Muscle layer of colon (tissue), 2 donors: ENCODE results near the gene PRRX2.
A peak's percentile ranks its signal among the peaks of the same experiment; 100 is the strongest.

Experiments used
- H3K27ac ChIP-seq: one replicate; pipeline ENCODE4 v1.7.0; 2013; ENCODE audit warnings: low read depth, mild to moderate bottlenecking, low read length, moderate library complexity
- H3K27me3 ChIP-seq, 2 donors: one replicate each; pipeline ENCODE4 v1.7.0; 2013; ENCODE audit warnings: low read length in 2 of 2, mild to moderate bottlenecking in 2 of 2; ENCODE audit not compliant: insufficient read depth in 2 of 2, control insufficient read depth in 1 of 2
- H3K36me3 ChIP-seq: one replicate; pipeline ENCODE4 v1.7.0; 2013; ENCODE audit warnings: mild to moderate bottlenecking, low read length; ENCODE audit not compliant: insufficient read depth
- H3K4me1 ChIP-seq: one replicate; pipeline ENCODE4 v1.7.0; 2013; ENCODE audit warnings: mild to moderate bottlenecking, low read length; ENCODE audit not compliant: insufficient read depth
- H3K4me3 ChIP-seq, 2 donors: one replicate each; pipeline ENCODE4 v1.7.0; 2013; ENCODE audit warnings: low read length in 2 of 2, low read depth in 1 of 2, mild to moderate bottlenecking in 1 of 2, moderate library complexity in 1 of 2
- H3K9ac ChIP-seq: one replicate; pipeline ENCODE4 v1.7.0; 2013; ENCODE audit warnings: low read length
- H3K9me3 ChIP-seq: one replicate; pipeline ENCODE4 v1.7.0; 2013; ENCODE audit warnings: mild to moderate bottlenecking, low read length
- donor health status: abdominal sarcoma.
- donor health status: Adenocarcinoma of cecum.

The PRRX2 gene

DNA sequence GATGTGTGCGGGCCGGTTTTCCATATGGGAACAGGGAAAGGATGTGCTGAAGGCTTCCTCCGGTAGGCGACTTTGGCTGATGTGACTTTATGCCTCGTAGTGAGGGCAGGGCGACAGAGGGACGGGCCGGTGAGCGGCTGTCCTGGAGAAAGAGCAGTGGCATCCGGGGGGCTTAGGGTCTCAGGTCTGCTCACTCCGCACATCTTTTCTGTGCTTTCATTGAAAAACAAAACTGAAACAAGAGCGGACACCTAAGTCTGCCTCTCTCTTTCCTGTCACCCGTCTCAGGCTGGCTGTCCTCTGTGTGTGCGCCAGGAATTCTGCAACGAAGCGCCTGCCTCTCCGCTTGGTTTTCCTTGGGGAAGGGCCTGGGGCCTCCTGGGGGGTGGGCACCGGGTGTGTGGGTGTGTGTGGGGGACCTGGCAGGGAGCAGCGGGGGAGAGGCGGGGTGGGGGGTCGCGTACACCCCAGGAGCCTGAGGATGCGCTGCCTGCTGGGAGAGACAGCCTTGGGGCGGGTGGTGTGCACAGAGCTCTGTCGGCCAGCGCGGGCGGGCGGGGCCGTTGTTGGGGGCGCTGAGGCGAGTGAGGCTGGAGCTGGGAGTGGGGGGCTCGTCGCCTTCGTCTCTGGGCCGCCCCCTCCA lies 580 bp upstream of the PRRX2 start:
- peak overlapping the region in 1 of 2 donors; percentile 27 for H3K4me3 ChIP-seq

GRCh38 chr9:129665814-129666520 lies 520 bp downstream of the PRRX2 start:
- Histone ChIP-seq H3K9me3 (no peaks in the 10 kb centered on the region), H3K9ac (no peak overlapping the region), H3K36me3 (no peaks in the 10 kb centered on the region), H3K4me3 (no peak overlapping the region), H3K4me1 (no peaks in the 10 kb centered on the region), H3K27me3 (peaks cover 0 to 27% of the 10 kb centered on the region in 2 donors), H3K27ac (no peak overlapping the region)

More for the DNA sequence above, 580 bp upstream of the PRRX2 start:
- no peaks in the 10 kb centered on the region for H3K4me1 ChIP-seq
- no peaks in the 10 kb centered on the region for H3K9me3 ChIP-seq
- no peak overlapping the region for H3K9ac ChIP-seq
- H3K27ac ChIP-seq: no peak overlapping the region
- H3K36me3 ChIP-seq: no peaks in the 10 kb centered on the region
- H3K27me3 ChIP-seq: peaks cover 0 to 27% of the 10 kb centered on the region in 2 donors

- no peaks in the 10 kb centered on the region for H3K36me3 ChIP-seq
- H3K27me3 ChIP-seq: peaks cover 0 to 27% of the 10 kb centered on the region in 2 donors
- H3K4me3 ChIP-seq: no peak overlapping the region
- H3K9ac ChIP-seq: no peak overlapping the region
- no peaks in the 10 kb centered on the region for H3K9me3 ChIP-seq
- H3K27ac ChIP-seq: no peak overlapping the region
- H3K4me1 ChIP-seq: no peaks in the 10 kb centered on the region
Observed at GRCh38 chr9:129666575-129666974, 1.1 kb downstream of the PRRX2 start.

DNA sequence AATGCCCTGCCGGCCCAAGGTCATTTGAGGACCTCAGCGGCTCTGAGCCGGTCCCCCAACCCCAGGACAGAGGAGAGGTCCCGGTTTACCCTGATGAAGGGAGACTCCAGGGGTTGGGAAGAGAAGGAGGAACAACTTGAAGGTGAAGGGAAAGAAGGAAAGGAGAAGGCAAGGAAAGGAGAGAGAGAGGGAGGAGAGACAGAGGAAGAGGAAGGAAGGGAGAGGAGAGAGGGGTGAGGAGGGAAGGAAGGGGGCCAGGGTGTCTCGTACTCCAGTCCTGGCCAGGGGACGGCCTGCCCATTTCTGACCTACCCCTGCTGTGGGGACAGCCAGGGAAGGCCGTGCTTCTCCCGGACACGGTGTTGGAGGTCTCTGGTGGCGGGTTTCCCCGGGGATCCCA lies 1.9 kb downstream of the PRRX2 start:
- H3K9ac ChIP-seq: no peak overlapping the region
- no peaks in the 10 kb centered on the region for H3K4me1 ChIP-seq
- no peak overlapping the region for H3K27ac ChIP-seq
- no peak overlapping the region for H3K4me3 ChIP-seq
- peaks cover 0 to 27% of the 10 kb centered on the region in 2 donors for H3K27me3 ChIP-seq
- H3K9me3 ChIP-seq: no peaks in the 10 kb centered on the region
- no peaks in the 10 kb centered on the region for H3K36me3 ChIP-seq

GRCh38 chr9:129667850-129668249 lies 2.4 kb downstream of the PRRX2 start:
- no peak overlapping the region for H3K27ac ChIP-seq
- no peaks in the 10 kb centered on the region for H3K4me1 ChIP-seq
- H3K36me3 ChIP-seq: no peaks in the 10 kb centered on the region
- H3K9me3 ChIP-seq: no peaks in the 10 kb centered on the region
- peaks cover 0 to 27% of the 10 kb centered on the region in 2 donors for H3K27me3 ChIP-seq
- no peak overlapping the region for H3K9ac ChIP-seq
- H3K4me3 ChIP-seq: no peak overlapping the region

- no peak overlapping the region for H3K27ac ChIP-seq
- H3K36me3 ChIP-seq: no peaks in the 10 kb centered on the region
- peaks cover 0 to 27% of the 10 kb centered on the region in 2 donors for H3K27me3 ChIP-seq
- H3K4me3 ChIP-seq: no peak overlapping the region
- no peaks in the 10 kb centered on the region for H3K9me3 ChIP-seq
- no peaks in the 10 kb centered on the region for H3K4me1 ChIP-seq
- H3K9ac ChIP-seq: no peak overlapping the region
Observed at GRCh38 chr9:129669141-129669718, 3.8 kb downstream of the PRRX2 start.

- Histone ChIP-seq H3K4me1 (no peaks in the 10 kb centered on the region), H3K27ac (no peak overlapping the region), H3K9ac (no peak overlapping the region), H3K4me3 (no peak overlapping the region), H3K27me3 (peaks cover 0 to 27% of the 10 kb centered on the region in 2 donors), H3K36me3 (no peaks in the 10 kb centered on the region), H3K9me3 (no peaks in the 10 kb centered on the region)
Observed at GRCh38 chr9:129669946-129670345, 4.5 kb downstream of the PRRX2 start.

GRCh38 chr9:129671065-129671464 lies 5.6 kb downstream of the PRRX2 start:
- no peak overlapping the region for H3K4me3 ChIP-seq
- H3K9me3 ChIP-seq: no peaks in the 10 kb centered on the region
- no peaks in the 10 kb centered on the region for H3K4me1 ChIP-seq
- H3K27ac ChIP-seq: no peak overlapping the region
- no peak overlapping the region for H3K9ac ChIP-seq
- H3K36me3 ChIP-seq: no peaks in the 10 kb centered on the region
- H3K27me3 ChIP-seq: peaks cover 3 to 23% of the 10 kb centered on the region in 2 donors

DNA sequence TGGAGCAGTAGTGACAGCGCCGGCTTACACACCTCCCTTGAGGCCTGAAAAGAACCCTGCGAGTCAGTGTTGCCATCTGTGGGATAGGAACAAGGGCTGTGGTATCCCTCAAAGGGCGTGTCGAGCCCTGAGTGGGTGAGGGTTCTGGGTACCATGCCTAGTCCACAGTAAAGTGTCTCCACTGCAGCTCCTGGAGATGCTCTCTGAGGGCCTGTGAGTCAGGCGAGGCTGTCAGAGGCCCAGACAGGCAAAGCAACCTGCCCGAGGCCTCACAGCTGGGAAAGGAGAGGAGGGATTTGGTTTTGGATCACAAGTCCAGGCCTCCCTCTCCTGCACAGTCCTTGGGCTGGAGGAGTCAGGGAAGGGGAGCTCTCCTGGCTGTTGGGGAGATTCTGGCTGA lies 6.1 kb downstream of the PRRX2 start:
- H3K27me3 ChIP-seq: peaks cover 7 to 23% of the 10 kb centered on the region in 2 donors
- H3K4me1 ChIP-seq: no peaks in the 10 kb centered on the region
- no peak overlapping the region for H3K27ac ChIP-seq
- no peak overlapping the region for H3K9ac ChIP-seq
- no peaks in the 10 kb centered on the region for H3K9me3 ChIP-seq
- no peaks in the 10 kb centered on the region for H3K36me3 ChIP-seq
- no peak overlapping the region for H3K4me3 ChIP-seq

DNA sequence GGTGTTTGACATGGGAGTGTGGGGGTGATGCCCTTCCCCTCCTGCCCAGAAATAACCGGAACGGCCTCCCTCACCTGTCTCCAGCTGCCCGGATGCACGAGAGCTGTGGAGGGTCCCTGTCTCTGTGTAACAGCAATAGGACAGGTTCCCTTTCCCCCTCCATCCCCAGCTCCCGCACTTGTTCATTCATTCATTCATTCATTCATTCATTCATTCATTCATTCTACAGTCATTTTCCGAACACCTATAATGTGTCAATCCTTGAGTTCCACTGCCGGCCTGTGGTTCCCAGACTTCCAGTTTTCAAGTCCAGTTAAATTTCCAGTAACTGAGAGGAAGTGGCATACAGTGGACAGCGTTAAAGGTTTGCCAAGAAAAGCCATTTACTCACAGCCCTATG lies 7.3 kb downstream of the PRRX2 start:
- H3K27ac ChIP-seq: no peak overlapping the region
- H3K9ac ChIP-seq: no peak overlapping the region
- no peaks in the 10 kb centered on the region for H3K9me3 ChIP-seq
- H3K27me3 ChIP-seq: peaks cover 8 to 18% of the 10 kb centered on the region in 2 donors
- no peaks in the 10 kb centered on the region for H3K36me3 ChIP-seq
- H3K4me3 ChIP-seq: no peak overlapping the region
- no peaks in the 10 kb centered on the region for H3K4me1 ChIP-seq

DNA sequence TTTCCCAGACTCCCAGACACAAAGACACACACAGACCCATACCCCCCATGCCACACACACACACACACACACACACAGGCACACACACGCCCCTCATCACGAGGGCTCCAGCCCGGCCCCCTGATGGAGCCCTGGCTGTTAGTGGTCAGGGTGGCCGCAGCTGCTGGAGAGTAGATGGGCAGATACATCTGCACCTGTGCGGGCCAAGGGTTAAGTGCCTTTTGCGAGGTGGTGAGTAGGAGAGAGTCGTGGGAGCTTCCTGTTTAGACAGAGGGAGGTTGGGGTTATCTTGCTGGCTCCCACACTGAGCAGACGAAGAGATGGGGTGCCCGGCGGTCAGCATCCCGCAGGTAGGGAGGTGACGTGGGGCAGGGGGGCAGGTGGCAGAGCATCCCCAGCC lies 8.2 kb downstream of the PRRX2 start:
- no peak overlapping the region for H3K27ac ChIP-seq
- no peaks in the 10 kb centered on the region for H3K36me3 ChIP-seq
- no peaks in the 10 kb centered on the region for H3K9me3 ChIP-seq
- no peak overlapping the region for H3K4me3 ChIP-seq
- no peaks in the 10 kb centered on the region for H3K4me1 ChIP-seq
- H3K27me3 ChIP-seq: peaks cover 8 to 14% of the 10 kb centered on the region in 2 donors
- H3K9ac ChIP-seq: no peak overlapping the region
